ENCODE results near the gene YWHAG.

Gene YWHAG

DNA sequence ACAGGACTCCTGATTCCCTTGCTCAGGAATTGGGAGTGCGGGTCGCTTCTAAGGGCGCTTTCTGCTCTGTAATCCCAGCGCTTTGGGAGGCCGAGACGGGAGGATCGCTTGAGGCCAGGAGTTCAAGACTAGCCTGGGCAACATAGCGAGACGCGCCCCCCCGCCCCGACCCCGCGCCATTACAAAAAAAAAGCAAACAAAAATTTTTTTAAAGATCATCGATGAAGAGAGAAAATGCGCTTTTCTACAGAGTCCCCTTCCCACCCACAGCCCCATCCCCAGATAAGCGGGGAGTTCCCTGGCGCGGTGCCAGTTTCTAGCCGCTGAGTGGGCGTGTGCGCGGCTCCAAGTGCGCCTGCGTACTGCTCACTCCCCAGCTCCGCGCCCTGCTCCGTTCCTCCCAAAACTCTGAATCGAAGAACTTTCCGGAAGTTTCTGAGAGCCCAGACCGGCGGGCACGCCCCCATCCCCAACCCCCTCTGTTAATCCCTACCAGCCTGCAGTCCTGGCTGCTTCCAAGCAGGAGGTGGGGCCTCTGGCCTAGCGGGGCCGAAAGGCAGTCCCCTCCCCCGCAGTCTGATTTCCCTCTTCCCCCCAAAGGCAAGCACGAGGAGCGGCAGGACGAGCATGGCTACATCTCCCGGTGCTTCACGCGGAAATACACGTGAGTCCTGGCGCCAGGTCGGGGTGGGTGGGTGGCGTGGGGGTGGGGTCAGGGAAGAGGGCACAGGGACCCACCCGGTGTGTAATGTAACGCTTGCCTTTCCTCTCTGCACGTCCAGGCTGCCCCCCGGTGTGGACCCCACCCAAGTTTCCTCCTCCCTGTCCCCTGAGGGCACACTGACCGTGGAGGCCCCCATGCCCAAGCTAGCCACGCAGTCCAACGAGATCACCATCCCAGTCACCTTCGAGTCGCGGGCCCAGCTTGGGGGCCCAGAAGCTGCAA lies 55.3 kb downstream of the YWHAG start:
- DNase-seq (ENCODE audit: low read depth, low spot score): peak; percentile 92
- H3K4me3 ChIP-seq (ENCODE audit: low read depth, low read length): peak overlapping the region; percentile 98
- TF ChIP-seq, protein P1, sequence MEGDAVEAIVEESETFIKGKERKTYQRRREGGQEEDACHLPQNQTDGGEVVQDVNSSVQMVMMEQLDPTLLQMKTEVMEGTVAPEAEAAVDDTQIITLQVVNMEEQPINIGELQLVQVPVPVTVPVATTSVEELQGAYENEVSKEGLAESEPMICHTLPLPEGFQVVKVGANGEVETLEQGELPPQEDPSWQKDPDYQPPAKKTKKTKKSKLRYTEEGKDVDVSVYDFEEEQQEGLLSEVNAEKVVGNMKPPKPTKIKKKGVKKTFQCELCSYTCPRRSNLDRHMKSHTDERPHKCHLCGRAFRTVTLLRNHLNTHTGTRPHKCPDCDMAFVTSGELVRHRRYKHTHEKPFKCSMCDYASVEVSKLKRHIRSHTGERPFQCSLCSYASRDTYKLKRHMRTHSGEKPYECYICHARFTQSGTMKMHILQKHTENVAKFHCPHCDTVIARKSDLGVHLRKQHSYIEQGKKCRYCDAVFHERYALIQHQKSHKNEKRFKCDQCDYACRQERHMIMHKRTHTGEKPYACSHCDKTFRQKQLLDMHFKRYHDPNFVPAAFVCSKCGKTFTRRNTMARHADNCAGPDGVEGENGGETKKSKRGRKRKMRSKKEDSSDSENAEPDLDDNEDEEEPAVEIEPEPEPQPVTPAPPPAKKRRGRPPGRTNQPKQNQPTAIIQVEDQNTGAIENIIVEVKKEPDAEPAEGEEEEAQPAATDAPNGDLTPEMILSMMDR (IDR thresholded peaks at IDR 0.05; ENCODE audit: low read depth, low read length): no peak
- in situ Hi-C loops (cut with HindIII; ENCODE audit: low sequenced_read_pairs): no loop called here

DNA sequence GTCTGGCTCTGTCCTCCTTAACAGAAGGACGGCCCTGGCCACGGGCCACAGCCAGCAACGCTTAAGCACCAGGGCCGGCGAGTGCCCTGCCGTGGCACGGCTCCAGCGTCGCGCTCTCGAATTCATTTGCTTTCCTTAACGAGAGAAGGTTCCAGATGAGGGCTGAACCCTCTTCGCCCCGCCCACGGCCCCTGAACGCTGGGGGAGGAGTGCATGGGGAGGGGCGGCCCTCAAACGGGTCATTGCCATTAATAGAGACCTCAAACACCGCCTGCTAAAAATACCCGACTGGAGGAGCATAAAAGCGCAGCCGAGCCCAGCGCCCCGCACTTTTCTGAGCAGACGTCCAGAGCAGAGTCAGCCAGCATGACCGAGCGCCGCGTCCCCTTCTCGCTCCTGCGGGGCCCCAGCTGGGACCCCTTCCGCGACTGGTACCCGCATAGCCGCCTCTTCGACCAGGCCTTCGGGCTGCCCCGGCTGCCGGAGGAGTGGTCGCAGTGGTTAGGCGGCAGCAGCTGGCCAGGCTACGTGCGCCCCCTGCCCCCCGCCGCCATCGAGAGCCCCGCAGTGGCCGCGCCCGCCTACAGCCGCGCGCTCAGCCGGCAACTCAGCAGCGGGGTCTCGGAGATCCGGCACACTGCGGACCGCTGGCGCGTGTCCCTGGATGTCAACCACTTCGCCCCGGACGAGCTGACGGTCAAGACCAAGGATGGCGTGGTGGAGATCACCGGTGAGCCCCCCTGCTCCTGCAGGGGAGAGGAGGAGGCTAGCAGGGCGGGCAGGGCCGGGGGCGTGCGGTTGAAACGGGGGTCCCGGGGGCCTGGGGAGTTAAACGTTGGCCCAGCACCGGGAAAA lies 56.2 kb downstream of the YWHAG start, which contains the start of gene HSPB1:
Gene HSPB1 (plus strand): TSS at position 327 of the 855 bp plus-strand sequence. CDS start 40 bp downstream, at position 367.
- DNase-seq (ENCODE audit: low read depth, low spot score): peak; percentile 94
- H3K4me3 ChIP-seq (ENCODE audit: low read depth, low read length): peak within 1 kb of the TSS; percentile 98
- TF ChIP-seq, protein P1 (IDR thresholded peaks at IDR 0.05; ENCODE audit: low read depth, low read length): no peak
- in situ Hi-C loops (cut with HindIII; ENCODE audit: low sequenced_read_pairs): no loop called here

DNA sequence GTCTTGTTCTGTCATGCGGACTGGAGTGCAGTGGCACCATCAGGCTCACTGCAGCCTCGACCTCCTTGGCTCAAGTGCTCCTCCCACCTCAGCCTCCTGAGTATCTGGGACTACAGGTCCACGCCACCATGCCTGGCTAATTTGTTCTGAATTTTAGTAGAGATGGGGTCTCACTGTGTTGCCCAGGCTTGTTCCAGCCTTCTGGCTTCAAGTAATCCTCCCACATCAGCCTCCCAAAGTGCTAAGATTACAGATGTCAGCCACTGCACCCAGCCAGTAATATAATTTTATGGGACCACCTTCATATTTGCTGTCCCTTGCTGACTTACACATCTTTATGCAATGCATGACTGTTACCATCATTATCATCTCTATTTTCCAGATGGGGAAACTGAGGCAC lies 57.8 kb downstream of the YWHAG start:
- H3K4me3 ChIP-seq (ENCODE audit: low read depth, low read length): no peak overlapping the region
- DNase-seq (ENCODE audit: low read depth, low spot score): no peak
- in situ Hi-C loops (cut with HindIII; ENCODE audit: low sequenced_read_pairs): no loop called here
- TF ChIP-seq, protein P1 (IDR thresholded peaks at IDR 0.05; ENCODE audit: low read depth, low read length): no peak

DNA sequence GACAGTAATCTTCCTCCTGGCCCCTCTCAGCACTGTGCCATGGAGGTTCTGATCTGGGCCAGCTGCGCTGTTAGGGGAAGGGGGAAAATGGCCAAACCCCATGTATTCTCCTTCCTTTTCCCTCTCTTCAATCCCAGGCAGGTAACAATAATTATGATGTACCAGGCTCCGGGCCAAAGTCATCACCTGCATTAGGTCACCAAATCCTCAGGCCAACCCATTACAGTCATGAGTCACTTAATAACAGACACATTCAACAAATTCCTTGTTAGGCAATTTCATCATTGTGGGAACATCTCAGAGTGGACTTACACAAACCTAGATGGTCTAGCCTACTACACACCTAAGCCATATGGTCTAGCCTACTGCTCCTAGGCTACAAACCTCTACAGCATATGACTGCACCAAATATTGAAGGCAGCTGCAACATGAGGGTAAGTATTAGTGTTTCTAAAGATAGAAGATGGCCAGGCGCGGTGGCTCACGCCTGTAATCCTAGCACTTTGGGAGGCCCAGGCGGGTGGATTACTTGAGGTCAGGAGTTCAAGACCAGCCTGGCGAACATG lies 58.5 kb downstream of the YWHAG start:
- in situ Hi-C loops (cut with HindIII; ENCODE audit: low sequenced_read_pairs): no loop called here
- peak; percentile 73 for DNase-seq (ENCODE audit: low read depth, low spot score)
- TF ChIP-seq, protein P1 (IDR thresholded peaks at IDR 0.05; ENCODE audit: low read depth, low read length): no peak
- H3K4me3 ChIP-seq (ENCODE audit: low read depth, low read length): no peak overlapping the region

DNA sequence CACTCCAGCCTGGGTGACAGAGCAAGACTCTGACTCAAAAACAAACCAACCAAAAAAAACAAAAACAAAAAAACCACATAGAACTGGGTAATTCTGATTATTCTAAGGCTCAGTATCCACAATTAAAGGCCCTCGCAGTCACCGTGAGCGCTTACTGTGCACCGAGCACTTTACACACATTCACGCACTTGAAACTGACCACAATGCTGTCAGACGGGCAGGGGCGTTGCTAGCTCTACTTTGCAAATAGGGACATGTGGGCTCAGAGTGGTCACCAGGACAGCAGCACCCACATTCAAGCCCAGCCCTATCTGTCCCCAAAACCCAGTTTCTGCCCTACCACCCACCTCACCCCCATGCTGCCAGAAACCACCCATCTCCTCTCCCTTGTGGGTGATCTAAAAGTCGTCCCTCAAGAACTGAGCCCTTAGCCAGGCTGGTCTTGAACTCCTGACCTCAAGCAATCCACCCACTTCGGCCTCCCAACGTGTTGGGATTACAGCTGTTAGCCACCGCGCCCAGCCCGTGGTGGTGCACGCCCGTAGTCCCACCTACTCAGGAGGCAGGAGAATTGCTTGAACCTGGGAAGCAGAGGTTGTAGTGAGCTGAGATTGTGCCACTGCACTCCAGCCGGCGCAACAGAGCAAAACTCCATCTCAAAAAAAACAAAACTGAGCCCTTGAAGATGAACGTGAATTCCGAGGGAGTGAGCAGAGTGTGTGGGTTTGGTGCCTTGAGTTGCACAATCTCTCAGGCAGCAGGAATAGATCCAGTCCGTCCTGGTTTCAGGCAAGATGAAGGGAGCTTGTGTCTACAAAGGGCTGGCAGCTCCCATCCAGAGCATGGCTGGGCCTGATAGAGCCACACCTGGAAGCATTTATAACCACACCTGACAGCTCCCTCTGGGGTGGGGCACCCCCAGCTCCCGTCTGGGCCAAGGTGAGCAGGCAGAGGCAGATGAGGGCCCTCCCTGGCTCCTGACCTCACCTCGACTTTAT lies 61.7 kb downstream of the YWHAG start:
- TF ChIP-seq, protein P1 (IDR thresholded peaks at IDR 0.05; ENCODE audit: low read depth, low read length): no peak
- DNase-seq (ENCODE audit: low read depth, low spot score): peak; percentile 66
- in situ Hi-C loops (cut with HindIII; ENCODE audit: low sequenced_read_pairs): no loop called here
- no peak overlapping the region for H3K4me3 ChIP-seq (ENCODE audit: low read depth, low read length)

Data from astrocyte of the spinal cord (primary cell).